A673 (cell line): ENCODE measurements around the gene SYNDIG1L.

ENCODE experiments used
- CTCF ChIP-seq: fragments of 300-800, 200-600 bp; sonication (generic); conservative IDR thresholded peaks from 2 replicates; pipeline ENCODE4 v1.5.1; 2017; ENCODE audit warnings: low read depth, mild to moderate bottlenecking, antibody characterized with exemption, low read length, moderate library complexity, mixed read lengths
- EZH2 ChIP-seq: fragments of 200-600 bp; sonication (generic); IDR thresholded peaks from 2 replicates; pipeline ENCODE4 v1.6.1; 2017; ENCODE audit warnings: borderline replicate concordance, low read depth, mild to moderate bottlenecking, mixed read lengths, antibody characterized with exemption, low read length; ENCODE audit not compliant: poor library complexity, severe bottlenecking

GRCh38 chr14:74400031-74400685 lies 25.9 kb downstream of the SYNDIG1L start:
- no peak for TF ChIP-seq CTCF
- TF ChIP-seq EZH2, result no peak
